Measurements from ENCODE around the gene RANGAP1. TPM values are rescaled to one million over a fixed set of nuclear protein-coding genes. Genes with fewer than 3 reads are reported as not detected.

RANGAP1 gene
- 61.9 and 154 TPM in 2 replicates for total RNA-seq

GRCh38 chr22:41285820-41286638 is at the start of gene RANGAP1:
RANGAP1 (minus strand) TSS chr22:41286187; CDS start chr22:41281044, 5,143 bp downstream.

GRCh38 chr22:41301085-41302020 is 15.4 kb upstream of the RANGAP1 start, which contains the start of gene ZC3H7B:
ZC3H7B (plus strand) TSS chr22:41301525; CDS start chr22:41320661, 19,136 bp downstream.

GRCh38 chr22:41240377-41241132 is 45.4 kb downstream of the RANGAP1 start, which contains the start of gene CHADL:
CHADL (minus strand) TSS chr22:41240931; CDS start chr22:41240881, 50 bp downstream.

GRCh38 chr22:41204992-41205900 is 80.7 kb downstream of the RANGAP1 start, which contains the start of gene L3MBTL2:
L3MBTL2 (plus strand) TSS chr22:41205312; CDS start chr22:41205363, 51 bp downstream.

Small RNA genes within 50 kb of the gene (small RNA-seq; reads per million reads assigned to genes)
- gene MIR6889 (ENCODE audit: low replicate concordance) = not detected

Other genes with a start within 250 kb of the RANGAP1 start
- 56.6 and 70.5 TPM in 2 replicates for gene EP300, start 193.6 kb downstream of the RANGAP1 start, total RNA-seq
- gene L3MBTL2, start 80.9 kb downstream of the RANGAP1 start, total RNA-seq = 25.6 and 35.9 TPM in 2 replicates
- gene CHADL, start 45.3 kb downstream of the RANGAP1 start, total RNA-seq = 0.57 and 1.1 TPM in 2 replicates
- 49.2 and 77.2 TPM in 2 replicates for gene ZC3H7B, start 15.3 kb upstream of the RANGAP1 start, total RNA-seq
- gene TEF, start 95.8 kb upstream of the RANGAP1 start, total RNA-seq = 7.9 and 9.0 TPM in 2 replicates
- 36.5 and 39.2 TPM in 2 replicates for gene TOB2, start 160.6 kb upstream of the RANGAP1 start, total RNA-seq
- 39.2 and 72.3 TPM in 2 replicates for gene PHF5A, start 182.5 kb upstream of the RANGAP1 start, total RNA-seq
- 82.0 and 95.2 TPM in 2 replicates for gene ACO2, start 182.9 kb upstream of the RANGAP1 start, total RNA-seq